ENCODE measurements around the gene SFSWAP. TPM values are rescaled to one million over a fixed set of nuclear protein-coding genes. Genes with fewer than 3 reads are reported as not detected.

The SFSWAP gene
- polyA plus RNA-seq, 1 experiment, result 12.5 TPM

DNA sequence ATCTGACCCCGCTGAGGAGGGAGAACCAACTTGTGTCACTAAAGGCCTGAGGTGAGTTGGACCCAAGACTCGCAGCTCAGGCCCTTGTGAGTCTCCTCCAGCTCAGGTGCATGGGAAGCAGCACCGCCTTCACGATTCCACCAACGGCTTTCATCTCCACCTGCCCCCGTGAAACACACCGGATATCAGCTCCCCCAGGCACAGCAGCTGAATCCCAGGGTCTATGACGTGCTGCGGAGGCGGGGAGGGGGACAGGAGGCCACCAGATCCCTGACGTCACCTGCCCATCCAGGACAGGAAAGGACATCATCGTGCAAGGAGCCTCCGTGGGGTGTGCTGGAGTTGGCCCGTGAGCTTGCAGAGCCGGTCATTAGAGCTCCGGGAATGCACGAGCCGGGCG, 18.5 kb upstream of the SFSWAP start:
- no peak for DNase-seq (ENCODE audit: low read depth, low spot score)
- TF ChIP-seq, protein P1, sequence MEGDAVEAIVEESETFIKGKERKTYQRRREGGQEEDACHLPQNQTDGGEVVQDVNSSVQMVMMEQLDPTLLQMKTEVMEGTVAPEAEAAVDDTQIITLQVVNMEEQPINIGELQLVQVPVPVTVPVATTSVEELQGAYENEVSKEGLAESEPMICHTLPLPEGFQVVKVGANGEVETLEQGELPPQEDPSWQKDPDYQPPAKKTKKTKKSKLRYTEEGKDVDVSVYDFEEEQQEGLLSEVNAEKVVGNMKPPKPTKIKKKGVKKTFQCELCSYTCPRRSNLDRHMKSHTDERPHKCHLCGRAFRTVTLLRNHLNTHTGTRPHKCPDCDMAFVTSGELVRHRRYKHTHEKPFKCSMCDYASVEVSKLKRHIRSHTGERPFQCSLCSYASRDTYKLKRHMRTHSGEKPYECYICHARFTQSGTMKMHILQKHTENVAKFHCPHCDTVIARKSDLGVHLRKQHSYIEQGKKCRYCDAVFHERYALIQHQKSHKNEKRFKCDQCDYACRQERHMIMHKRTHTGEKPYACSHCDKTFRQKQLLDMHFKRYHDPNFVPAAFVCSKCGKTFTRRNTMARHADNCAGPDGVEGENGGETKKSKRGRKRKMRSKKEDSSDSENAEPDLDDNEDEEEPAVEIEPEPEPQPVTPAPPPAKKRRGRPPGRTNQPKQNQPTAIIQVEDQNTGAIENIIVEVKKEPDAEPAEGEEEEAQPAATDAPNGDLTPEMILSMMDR (IDR thresholded peaks at IDR 0.05; ENCODE audit: low read depth, low read length), result no peak
- peaks cover 6% of the 10 kb centered on the region for H3K9me3 ChIP-seq (ENCODE audit: control insufficient read depth, insufficient read depth, low read length)
- no peak overlapping the region for H3K27ac ChIP-seq (ENCODE audit: low read depth, low read length)
- CTCF ChIA-PET, result no interaction called here
- no peak overlapping the region for H3K4me3 ChIP-seq (ENCODE audit: low read depth, low read length)
- POLR2A ChIA-PET, result no interaction called here
- H3K27me3 ChIP-seq (ENCODE audit: control insufficient read depth, insufficient read depth, low read length), result no peaks in the 10 kb centered on the region

- TF ChIP-seq, protein P1 (IDR thresholded peaks at IDR 0.05; ENCODE audit: low read depth, low read length), result no peak
- POLR2A ChIA-PET, result no interaction called here
- no peak overlapping the region for H3K27ac ChIP-seq (ENCODE audit: low read depth, low read length)
- no peaks in the 10 kb centered on the region for H3K27me3 ChIP-seq (ENCODE audit: control insufficient read depth, insufficient read depth, low read length)
- no peak overlapping the region for H3K4me3 ChIP-seq (ENCODE audit: low read depth, low read length)
- H3K9me3 ChIP-seq (ENCODE audit: control insufficient read depth, insufficient read depth, low read length), result no peaks in the 10 kb centered on the region
- no peak for DNase-seq (ENCODE audit: low read depth, low spot score)
- CTCF ChIA-PET, result interaction anchor here (0.5 kb wide), 1 partner anchor 307 kb away, joined by 4 read pairs; no protein-coding TSS in a partner anchor
Observed at GRCh38 chr12:131693149-131693548, 17.7 kb upstream of the SFSWAP start.

DNA sequence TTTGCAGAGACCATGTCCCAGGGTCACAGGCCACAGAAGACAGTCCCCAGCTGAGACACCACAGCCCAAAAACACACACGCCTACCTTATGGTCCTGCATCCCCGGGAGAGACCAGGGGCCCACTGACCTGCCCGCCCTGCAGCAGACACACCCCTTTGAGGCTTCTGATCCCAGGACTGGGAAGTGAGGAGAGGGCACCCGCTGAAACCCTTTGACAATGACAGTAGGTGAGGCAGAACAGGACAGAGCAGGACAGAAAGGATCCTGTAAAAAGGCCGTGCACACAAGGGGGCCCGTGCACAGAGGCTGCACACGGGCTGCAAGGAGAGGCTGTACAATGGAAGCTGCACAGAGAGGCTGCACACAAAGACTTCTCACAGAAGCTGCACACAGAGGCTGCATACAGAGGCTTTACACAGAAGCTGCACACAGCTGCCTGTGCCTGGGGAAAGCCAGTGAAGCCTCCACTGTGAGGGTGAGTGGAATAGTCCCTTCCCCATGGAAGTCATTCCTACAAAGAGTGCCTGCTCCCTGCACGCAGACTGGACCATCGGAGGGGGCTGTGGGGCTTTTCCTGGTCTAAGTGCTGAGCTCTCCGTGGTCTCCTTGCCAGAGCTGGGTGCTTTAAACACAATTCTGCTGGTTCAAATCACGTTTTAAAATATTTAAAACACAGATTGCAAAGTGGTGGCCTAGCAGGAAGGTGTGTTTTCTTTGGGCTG, 16.6 kb upstream of the SFSWAP start:
- DNase-seq (ENCODE audit: low read depth, low spot score), result no peak
- TF ChIP-seq, protein P1 (IDR thresholded peaks at IDR 0.05; ENCODE audit: low read depth, low read length), result no peak
- POLR2A ChIA-PET, result no interaction called here
- no peak overlapping the region for H3K27ac ChIP-seq (ENCODE audit: low read depth, low read length)
- CTCF ChIA-PET, result no interaction called here
- no peaks in the 10 kb centered on the region for H3K9me3 ChIP-seq (ENCODE audit: control insufficient read depth, insufficient read depth, low read length)
- H3K4me3 ChIP-seq (ENCODE audit: low read depth, low read length), result no peak overlapping the region
- H3K27me3 ChIP-seq (ENCODE audit: control insufficient read depth, insufficient read depth, low read length), result no peaks in the 10 kb centered on the region

DNA sequence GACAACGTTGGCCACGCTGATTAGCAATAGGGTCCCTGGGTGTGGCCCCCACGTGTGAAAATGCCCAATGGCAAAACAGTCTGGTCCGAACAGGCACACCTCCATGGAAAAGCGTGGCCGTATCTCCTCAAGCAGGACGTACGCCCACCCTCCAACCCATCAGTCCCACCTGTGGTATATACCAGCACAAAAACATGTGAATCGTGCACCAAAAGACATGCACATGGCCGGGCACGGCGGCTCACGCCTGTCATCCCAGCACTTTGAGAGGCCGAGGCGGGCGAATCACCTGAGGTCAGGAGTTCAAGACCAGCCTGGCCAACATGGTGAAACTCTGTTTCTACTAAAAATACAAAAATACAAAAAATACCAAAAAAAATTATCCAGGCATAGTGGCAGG, 14.9 kb upstream of the SFSWAP start:
- DNase-seq (ENCODE audit: low read depth, low spot score), result no peak
- H3K27me3 ChIP-seq (ENCODE audit: control insufficient read depth, insufficient read depth, low read length), result no peaks in the 10 kb centered on the region
- CTCF ChIA-PET, result no interaction called here
- no peak overlapping the region for H3K4me3 ChIP-seq (ENCODE audit: low read depth, low read length)
- no peak overlapping the region for H3K27ac ChIP-seq (ENCODE audit: low read depth, low read length)
- POLR2A ChIA-PET, result no interaction called here
- H3K9me3 ChIP-seq (ENCODE audit: control insufficient read depth, insufficient read depth, low read length), result no peaks in the 10 kb centered on the region
- TF ChIP-seq, protein P1 (IDR thresholded peaks at IDR 0.05; ENCODE audit: low read depth, low read length), result no peak

DNA sequence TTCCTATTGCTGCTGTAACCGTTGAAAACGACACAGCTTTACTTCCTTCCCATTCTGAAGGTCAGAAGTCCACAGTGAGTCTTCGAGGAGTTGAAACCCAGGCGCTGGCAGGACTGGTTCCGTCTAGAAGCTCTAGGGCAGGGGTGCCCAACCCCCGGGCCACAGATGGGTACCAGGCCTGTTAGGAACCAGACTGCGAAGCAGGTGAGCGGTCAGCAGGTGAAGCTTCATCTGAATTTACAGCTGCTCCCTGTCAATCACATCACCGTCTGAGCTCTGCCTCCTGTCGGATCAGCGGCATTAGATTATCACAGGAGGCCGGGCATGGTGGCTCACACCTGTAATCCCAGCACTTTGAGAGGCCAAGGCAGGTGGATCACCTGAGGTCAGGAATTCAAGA, 12.6 kb upstream of the SFSWAP start:
- H3K9me3 ChIP-seq (ENCODE audit: control insufficient read depth, insufficient read depth, low read length), result no peaks in the 10 kb centered on the region
- no peak overlapping the region for H3K27ac ChIP-seq (ENCODE audit: low read depth, low read length)
- H3K27me3 ChIP-seq (ENCODE audit: control insufficient read depth, insufficient read depth, low read length), result no peaks in the 10 kb centered on the region
- DNase-seq (ENCODE audit: low read depth, low spot score), result no peak
- ChIA-PET CTCF (no interaction called here), POLR2A (no interaction called here)
- TF ChIP-seq, protein P1 (IDR thresholded peaks at IDR 0.05; ENCODE audit: low read depth, low read length), result no peak
- no peak overlapping the region for H3K4me3 ChIP-seq (ENCODE audit: low read depth, low read length)
